GM19372 (cell line): Measurements from ENCODE around the gene PUM2.

Source experiments
- ATAC-seq: cut with Tn5 transposase; IDR thresholded peaks from one replicate; pipeline ENCODE4 v1.9.1; 2021; ENCODE audit warnings: mild to moderate bottlenecking, low read depth, moderate library complexity; ENCODE audit not compliant: unreplicated experiment

Gene PUM2

DNA sequence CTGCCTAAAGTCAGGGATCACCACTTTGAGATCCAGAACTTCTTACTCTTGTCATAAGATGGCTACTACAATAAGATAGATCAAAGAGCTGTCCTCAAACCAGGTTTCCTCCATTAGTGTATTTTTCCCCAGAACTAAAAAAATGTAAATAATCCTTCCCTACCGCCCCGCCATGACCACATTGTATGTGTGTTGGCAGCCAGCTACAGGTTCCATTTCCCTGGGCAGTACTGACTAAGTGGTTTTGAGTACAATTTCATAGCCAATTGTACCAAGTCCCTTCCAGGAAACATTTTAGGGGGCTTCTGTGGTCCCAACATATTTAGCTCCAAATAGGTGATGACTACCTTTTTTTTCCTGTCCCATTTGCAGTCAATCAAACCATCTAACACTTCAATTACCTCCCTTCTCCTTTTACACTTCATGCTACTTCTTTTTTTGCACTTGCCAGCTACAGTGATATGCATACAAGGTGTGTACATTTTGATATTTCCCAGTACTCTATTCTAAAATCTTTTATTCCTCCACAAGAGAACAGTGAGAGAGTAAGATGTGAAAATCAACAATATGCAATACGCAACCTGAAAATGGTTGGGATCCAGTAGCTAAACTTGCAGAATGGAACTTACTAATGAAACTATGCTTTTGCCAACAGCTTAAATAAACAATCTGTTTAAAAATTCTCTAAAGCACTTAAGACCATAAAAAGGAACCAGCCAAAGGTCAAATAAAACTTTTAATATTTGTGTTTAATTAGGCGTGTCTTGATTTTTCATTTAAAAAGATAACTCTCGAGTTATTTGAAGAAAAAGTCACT lies 3.9 kb downstream of the PUM2 start:
- ATAC-seq: no peak

DNA sequence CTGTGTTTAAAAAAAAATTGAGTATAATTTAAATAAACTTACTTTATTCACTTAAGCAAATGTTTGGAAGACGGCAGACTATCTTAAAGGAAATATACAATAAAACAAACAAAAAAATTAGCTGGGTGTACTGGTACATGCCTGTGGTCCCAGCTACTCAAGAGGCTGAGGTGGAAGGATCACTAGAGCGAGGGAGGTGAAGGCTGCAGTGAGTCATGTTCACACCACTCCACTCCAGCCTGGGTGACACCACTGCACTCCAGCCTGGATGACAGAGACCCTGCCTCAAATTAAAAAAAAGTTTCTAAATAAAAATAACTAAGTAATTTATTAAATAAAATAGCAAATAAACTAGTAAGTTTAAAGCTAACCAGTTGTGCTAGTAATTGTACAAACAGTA lies 7.5 kb downstream of the PUM2 start:
- ATAC-seq: no peak

DNA sequence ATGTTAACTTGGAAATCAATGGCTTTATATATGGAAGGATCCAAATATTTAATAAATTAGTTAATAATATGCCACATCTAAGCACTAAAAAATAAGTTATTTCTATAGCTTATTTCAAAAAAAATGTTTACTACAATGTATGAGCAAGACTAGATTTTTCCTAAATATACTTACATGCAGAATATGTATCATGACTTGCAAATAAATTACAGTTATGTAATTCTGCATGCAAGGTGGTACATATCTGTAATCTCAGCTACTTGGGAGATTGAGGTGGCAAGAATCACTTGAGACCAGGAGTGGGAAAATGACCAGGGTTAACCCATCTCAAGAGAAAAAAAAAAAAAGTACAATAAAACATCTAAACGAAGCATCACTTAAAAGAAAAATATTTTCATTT lies 11.6 kb downstream of the PUM2 start:
- ATAC-seq: no peak

DNA sequence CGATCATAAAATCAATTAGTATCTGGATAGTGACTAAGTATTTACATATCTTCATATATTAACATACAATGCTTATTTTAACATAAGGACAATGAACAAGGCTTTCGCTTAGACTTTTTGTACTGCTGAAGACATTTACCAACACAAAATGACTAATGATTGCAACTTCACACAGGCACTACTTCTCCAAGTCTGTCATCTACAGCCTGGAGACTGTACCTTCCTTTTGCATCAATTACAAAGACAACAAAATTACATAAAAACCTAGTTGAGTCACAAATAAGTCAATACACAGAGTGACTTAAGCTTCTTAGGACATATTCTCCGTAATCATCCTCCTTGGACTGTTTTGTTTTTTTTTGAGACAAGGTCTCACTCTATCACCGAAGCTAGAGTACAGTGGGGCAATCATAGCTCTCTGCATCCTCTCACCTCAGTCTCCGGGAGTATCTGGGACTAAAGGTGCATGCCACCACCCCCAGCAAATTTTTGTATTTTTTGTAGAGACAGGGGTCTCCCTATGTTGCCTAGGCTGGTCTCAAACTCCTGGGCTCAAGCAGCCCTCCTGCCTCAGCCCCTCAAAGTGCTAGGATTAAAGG lies 15.9 kb downstream of the PUM2 start:
- no peak for ATAC-seq

DNA sequence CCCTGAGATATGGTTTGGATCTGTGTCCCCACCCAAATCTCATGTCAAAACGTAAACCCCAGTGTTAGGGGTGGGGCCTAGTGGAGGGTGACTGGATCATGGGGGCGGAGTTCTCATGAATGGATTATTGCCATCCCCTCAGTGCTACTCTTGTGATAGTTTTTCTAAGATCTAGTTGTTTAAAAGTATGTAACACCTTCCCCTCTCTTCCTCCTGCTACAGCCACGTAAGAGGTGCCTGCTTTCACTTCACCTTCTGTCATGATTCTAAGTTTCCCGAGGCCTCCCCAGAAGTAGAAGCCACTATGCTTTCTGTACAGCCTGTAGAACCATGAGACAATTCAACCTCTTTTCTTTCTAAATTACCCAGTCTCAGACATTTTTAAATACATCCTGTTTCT lies 16.9 kb downstream of the PUM2 start:
- ATAC-seq: no peak

DNA sequence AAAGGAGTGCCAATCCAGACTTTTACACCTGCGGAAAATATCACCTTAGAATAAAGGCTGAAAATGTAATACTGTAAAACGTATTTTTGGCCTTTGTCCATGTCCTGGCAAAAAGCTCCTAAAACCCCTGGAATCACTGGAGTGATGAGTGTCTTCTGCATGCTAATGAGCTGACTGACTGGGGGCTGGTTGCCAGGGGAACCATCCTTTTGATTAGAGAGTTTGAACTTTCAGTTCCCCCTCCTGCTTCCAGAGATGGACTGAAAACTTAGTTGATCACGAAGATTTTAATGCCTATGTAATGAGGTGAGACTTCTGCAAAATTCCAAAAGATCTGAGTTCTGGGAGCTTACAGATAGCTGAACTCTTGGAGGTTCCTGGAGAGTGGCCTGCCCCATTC lies 20.5 kb downstream of the PUM2 start:
- no peak for ATAC-seq

DNA sequence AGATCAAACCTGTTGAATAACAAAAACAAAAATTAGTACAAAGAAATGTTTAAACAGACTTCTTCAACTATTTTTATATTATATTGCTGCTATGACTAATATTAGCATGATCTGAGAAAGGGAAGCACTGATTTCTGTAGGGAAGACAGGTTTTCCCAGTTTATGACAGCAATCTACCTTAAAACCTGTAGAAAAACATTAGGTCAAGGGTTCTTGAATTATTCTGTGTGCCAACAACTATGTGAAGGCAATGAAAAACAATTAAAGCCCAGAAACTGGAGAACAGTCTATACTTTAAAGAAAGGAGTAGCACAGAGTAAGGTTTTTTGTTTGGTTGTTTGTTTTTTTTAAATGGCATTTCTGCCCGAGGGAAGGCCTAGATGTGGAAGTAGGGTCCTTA lies 23.3 kb downstream of the PUM2 start:
- no peak for ATAC-seq

DNA sequence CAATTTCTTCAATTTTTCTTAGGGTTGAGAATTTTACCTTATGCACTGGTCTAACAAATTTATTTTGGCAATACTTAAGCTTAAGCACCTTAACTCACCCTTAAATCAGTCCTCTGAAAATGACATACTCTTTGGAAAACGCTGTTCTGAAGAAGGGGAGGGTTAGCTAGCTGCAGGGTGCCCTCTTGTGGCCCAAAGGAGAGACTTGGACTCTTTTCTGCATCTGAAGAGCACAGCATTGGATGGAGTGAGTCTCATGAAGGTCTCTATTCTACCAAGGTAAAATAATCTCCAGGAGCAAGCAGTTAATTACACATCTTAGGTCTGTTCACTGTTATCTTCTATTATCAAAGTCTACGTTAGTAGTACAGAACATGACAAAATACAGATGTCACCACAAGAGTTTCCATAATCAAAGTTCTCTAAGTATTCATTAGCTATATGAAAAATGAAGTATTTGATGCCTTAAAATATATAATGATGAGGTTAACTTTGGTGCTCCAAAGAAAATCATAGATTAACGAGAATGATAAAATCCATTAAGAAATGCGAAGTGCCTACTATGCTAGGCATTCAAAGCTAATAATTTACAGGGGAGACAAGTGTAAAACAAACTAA lies 24.4 kb downstream of the PUM2 start:
- peak; percentile 80 for ATAC-seq

DNA sequence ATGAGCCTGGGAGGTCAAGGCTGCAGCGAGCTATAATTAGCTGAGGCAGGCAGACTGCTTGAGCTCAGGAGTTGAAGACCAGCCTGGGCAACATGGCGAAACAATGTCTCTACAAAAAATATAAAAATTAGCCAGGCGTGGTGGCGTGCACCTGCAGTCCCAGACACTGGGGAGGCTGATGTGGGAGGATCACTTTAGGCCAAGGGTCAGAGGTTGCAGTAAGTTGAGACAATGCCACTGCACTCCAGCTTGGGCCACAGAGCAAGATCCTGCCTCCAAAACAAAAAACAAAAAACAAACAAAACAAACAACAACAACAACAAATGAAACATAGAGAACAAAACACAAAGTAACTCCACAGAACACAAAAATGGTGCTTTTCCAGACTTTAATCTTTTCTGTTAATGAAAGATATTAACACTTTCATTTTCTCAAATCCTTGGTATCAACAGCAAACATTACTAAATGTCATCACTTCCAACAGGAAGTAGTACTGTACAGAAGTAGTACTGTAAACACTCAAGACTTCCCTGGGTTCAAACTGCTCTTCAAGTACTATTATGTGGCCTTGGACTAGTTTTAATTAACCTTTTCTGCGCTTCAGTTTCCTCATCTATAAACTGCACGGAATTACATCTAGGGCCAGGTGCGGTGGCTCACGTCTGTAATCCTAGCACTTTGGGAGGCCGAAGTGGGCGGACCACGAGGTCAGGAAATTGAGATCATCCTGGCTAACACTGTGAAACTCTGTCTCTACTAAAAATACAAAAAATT lies 27.9 kb downstream of the PUM2 start:
- no peak for ATAC-seq

DNA sequence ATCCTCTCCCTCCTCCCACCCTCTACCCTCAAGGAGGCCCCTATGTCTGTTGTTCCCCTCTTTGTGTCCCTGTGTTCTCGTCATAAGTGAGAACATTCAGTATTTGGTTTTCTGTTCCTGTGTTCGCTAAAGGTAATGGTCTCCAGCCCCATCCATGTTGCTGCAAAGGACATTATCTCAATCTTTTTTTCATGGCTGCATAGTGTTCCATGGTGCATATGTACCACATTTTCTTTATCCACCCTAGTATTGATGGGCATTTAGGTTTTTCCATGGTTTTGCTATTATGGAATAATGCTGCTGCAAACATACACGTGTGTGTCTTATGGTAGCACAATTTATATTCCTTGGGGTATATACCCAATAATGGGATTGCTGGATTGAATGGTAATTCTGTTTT lies 33.0 kb downstream of the PUM2 start:
- no peak for ATAC-seq

DNA sequence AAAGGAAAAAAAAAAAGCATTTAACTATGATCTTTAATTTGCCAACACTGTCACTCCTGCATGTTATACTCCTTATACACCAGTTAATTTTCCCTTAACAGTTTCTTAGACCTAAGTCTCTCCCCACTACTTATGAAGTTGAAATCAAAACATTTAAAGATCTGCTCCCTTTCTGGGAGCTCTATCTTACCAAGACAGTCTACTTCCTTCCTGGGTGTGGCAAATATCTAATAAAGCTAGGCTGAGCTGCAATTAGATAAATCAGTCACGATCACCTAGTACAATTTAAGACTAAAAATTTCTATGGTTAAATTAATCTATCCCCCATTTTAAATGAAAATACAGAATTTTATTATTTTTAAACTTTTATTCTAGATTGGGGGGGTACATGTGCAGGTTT lies 33.4 kb downstream of the PUM2 start:
- no peak for ATAC-seq

DNA sequence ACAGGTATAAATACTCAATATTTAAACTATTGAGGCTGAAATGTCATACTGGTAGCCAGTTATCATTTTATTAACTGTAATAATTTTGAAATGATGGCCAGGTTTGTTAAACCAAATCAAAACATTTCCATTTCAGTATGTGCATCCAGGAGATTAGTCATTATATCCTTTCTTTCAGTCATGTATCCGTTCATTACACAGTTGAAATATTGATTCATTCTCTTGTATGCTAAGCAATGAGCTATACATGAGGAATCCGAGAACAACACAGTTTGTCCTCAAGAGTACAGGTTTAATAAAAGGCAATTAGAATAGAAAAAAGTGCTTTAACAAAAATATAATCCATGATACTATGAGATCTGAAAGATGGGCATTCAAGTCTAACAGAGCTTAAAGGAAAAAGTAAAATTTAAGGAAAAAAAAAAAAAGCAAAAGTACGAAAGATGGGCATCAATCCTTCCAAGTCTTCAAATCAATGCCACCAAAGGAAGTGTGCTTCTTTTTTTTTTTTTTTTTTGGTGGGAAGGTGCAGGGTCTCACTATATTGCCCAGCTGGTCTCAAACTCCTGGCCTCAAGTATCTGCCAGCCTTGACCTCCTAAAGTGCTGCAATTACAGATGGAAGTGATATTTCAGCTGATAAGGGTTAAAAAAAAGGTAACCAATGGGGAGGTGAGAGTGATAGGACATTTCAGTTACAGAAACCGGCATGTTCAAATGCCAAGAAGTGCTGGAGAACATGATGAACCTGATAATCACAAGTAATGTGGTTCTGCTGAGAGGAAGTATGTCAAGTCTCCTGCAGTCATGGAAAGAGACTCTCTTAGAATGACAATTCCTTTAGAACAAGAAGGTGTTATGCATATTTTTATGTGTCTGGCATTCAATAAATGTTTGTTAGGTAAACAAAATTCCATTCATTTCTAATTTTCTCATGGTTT lies 35.8 kb downstream of the PUM2 start:
- ATAC-seq: no peak

DNA sequence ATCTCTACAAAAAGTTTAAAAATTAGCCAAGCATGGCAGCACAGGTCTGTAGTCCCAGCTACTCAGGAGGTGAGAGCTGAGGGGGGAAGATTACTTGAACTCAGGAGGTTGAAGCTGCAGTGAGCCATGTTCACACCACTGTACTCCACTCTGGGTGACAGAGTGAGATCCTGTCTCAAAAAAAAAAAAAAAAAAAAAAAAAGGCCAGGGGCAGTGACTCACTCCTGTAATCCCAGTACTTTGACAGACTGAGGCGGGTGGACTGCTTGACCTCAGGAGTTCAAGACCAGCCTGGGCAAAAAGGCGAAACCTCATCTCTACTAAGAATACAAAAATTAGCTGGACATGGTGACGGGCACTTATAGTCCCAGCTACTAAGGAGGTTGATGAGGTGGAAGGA lies 37.0 kb downstream of the PUM2 start:
- no peak for ATAC-seq

DNA sequence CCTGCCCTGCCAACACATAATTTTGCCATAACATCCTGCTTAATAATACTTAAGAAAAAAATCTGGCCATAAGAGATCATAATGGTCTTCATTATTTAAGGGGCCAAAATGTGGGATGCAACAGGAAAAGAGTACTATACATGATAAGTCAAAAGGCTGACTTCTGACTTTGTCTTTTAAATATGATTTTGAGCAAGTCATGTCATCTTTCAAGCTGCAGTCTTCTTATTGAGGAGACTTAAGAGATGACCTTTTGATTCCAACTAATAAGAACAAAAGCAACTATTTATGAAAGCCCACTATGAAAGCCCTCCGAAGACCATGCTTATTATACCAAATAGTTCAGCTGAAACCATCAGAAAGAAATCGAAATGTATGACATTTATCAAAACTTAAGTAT lies 41.6 kb downstream of the PUM2 start:
- no peak for ATAC-seq

DNA sequence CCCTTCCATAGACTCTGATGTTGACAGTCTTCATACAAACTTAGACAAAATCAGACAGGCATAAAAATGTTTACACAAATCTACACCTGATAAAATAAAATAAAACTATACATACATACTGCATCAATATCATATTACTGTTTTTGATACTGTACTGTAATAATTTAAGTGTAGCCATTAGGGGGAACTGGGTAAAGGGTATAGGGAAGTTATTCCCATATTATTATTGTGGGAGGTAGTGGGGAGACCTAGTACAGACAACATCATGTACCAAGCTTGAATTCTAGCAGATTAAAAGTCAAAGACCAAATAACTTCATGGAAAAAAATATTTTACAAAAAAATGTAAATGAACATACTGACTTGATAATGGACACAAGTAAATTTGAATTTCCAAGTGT lies 43.3 kb downstream of the PUM2 start:
- ATAC-seq: no peak

DNA sequence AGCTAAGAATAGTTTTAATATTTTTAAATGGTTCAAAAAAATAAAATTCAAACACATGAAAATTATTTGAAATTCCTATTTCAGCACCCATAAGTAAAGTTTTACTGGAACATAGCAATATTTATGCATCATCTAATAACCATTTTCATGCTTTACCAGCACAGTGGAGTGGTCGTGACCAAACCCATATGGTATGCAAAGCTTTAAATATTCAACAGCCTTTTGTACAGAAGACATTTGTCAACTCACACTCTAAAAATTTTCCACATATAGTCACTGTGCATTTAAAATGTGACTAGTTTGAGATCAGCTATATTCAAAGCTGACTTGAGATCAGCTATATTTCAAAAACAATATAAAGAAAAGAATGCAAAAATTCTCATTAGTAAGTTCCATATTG lies 46.2 kb downstream of the PUM2 start:
- ATAC-seq: no peak

DNA sequence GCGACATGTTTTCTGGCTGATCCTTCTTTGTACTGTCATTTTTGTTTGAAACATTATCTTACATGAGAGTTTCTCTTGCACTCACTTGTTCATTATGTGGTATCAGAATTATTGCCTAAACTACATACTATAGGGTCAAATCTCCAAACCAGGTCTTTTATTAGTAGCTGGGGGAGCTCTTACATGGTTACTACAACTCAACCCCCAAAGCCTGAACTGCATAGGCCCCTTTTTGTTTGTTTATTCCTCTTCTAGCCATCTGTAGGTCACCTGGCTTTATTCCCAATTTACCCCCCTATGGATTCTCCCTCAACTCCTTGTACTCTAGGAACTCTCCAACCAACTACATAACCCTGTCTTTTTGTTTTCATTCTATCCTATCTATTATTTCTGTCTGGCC lies 46.7 kb downstream of the PUM2 start:
- ATAC-seq: no peak

DNA sequence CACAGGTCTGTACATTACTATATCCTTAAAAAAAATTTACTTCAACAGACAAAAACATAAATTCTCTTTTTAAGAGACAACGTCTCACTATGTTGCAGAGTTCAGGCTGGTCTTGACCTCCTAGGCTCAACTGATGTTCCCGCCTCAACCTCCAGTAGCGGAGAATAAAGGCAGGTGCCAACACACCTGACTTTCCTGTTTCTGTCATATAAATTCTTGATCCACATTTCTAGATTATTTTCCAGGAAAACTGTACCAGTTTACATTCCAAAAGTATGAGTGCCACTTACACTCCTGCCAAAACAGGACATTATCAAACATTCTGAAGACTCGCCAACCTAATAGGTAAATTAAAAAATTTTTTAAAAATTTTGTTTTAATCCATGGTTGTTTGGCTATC lies 48.6 kb downstream of the PUM2 start:
- no peak for ATAC-seq

DNA sequence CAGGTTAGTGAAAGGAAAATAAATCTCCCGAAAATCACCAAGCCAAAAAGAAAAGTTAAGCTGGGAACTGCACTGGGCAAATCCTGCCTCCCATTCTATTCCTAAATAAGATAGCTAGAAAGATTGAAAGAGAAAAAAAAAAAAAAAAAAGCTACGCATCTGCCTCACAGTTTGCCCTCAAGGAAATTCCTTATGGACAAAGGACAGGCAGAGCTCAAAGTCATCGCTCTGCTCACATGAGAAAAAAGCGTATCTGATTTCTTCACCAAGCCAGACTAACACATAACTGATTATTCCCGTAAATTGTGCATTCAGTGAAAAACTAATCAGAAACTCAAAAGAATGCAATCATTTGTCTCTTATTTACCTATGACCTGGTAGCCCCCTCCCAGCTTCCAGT lies 50.0 kb downstream of the PUM2 start:
- ATAC-seq: no peak

DNA sequence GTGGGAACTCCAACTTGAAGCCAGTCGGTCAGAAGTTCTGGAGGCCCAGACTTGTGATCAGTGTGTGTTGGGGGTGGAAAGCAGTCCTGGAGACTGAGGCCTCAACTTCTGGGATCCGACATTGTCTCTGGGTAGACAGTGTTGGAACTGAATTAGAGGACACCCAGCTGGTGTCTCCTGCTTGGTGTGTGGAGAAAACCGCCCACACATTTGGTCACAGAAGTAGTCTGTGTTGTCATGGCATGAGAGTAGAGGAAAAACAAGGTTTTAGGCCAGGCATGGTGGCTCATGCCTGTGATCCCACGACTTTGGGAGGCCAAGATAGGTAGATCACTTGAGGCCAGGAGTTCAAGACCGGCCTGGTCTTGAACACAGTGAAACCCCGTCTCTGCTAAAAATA lies 51.5 kb downstream of the PUM2 start:
- ATAC-seq: no peak
